Heart right ventricle (tissue), 16 donors: ENCODE data around the gene HABP2. TPM values are rescaled to one million over a fixed set of nuclear protein-coding genes. Genes with fewer than 3 reads are reported as not detected.
A peak's percentile ranks its signal among the peaks of the same experiment; 100 is the strongest.

Experiments
- ATAC-seq, 8 donors: fragments of 200-7000 bp; cut with Tn5 transposase; one replicate each; pipeline ENCODE4 v1.9.1; 2020; ENCODE audit warnings: mild to moderate bottlenecking in 8 of 8, moderate library complexity in 8 of 8, moderate number of reproducible peaks in 1 of 8
- DNase-seq, 2 donors: peaks; one replicate each; pipeline ENCODE4 v3.0.0-alpha.2; 2020
- H3K27ac ChIP-seq, 10 donors: fragments of 200-600 bp; sonication (generic) in 2 of 10; one replicate each; pipeline versions ENCODE4 v1.5.0 to v1.8.0; 2020 to 2022; ENCODE audit warnings: mild to moderate bottlenecking in 3 of 10
- H3K27me3 ChIP-seq, 7 donors: fragments of 200-600 bp; one replicate each; pipeline ENCODE4 v1.8.0; 2021 to 2022; ENCODE audit warnings: mild to moderate bottlenecking in 2 of 7
- H3K36me3 ChIP-seq, 9 donors: fragments of 200-600 bp; sonication (generic) in 1 of 9; one replicate each; pipeline versions ENCODE4 v1.5.0 to v1.8.0; 2020 to 2022; ENCODE audit warnings: mild to moderate bottlenecking in 2 of 9
- H3K4me1 ChIP-seq, 9 donors: fragments of 200-600 bp; sonication (generic) in 1 of 9; one replicate each; pipeline versions ENCODE4 v1.5.0 to v1.8.0; 2020 to 2022; ENCODE audit warnings: mild to moderate bottlenecking in 4 of 9
- H3K4me3 ChIP-seq, 10 donors: fragments of 200-600 bp; sonication (generic) in 2 of 10; one replicate each; pipeline versions ENCODE4 v1.5.0 to v1.8.0; 2020 to 2022; ENCODE audit warnings: mild to moderate bottlenecking in 7 of 10, moderate library complexity in 2 of 10
- H3K9me3 ChIP-seq, 11 donors: fragments of 200-600 bp in 10 of 11; sonication (generic) in 2 of 11; one replicate each; pipeline versions ENCODE4 v1.5.0 to v1.8.0; 2013 to 2022; ENCODE audit warnings: mild to moderate bottlenecking in 2 of 11, control low read depth in 1 of 11, moderate library complexity in 1 of 11
- CTCF ChIP-seq, 9 donors: fragments of 200-600 bp; sonication (generic) in 2 of 9; IDR thresholded peaks; one replicate each; pipeline versions ENCODE4 v1.5.0 to v1.8.0; 2021 to 2022; ENCODE audit warnings: antibody characterized with exemption in 9 of 9, mild to moderate bottlenecking in 5 of 9, moderate library complexity in 1 of 9
- WGBS, 2 donors: extraction: QIAGEN DNeasy Blood & Tissue Kit; methylation state at CpG; one replicate each; pipeline ENCODE4 v1.1.7; 2013; ENCODE audit warnings: inconsistent platforms in 1 of 2; 5-methylcytosine and 5-hydroxymethylcytosine counted together
- intact Hi-C, 10 donors: fragments of 100-400 bp; cut with DNase I; formaldehyde crosslinking; loops; one replicate each; pipeline versions ENCODE4 v1.11.1 to v1.14.2; 2022
- polyA plus RNA-seq, 2 donors: library from polyadenylated mRNA; stranded (reverse); fragments of 200-250 nt; gene quantifications; one replicate each; pipeline ENCODE4 v1.2.3, GENCODE V29; 2013
- total RNA-seq, 10 donors: library from RNA; stranded (reverse); fragmentation: NEBNext Ultra II Directional in 3 of 10; extraction: Animal tissue kit (Norgen Biotek cat#: 25700) in 3 of 10; gene quantifications; one replicate each; pipeline versions ENCODE4 v1.2.1 to v1.2.4, GENCODE V29; 2021 to 2023
- donor health status: Arrhythmogenic right ventricular cardiomyopathy.
- donor health status: ischemic (EF 13 %, LVEDD 7.1; RV severe dilation, severe dysfunction).
- donor health status: healthy with polysubstance abuse.
- donor health status: DM: no; HTN: yes; CAD: no.
- donor health status: DM: no; HTN: no; CAD: no.
- donor health status: ischemic (EF 25% LVEDD 6.9; RV normal size, moderate dysfunction).
- donor health status: ischemic (EF 25% LVEDD 5.7; RV mildly dilated, moderate dysfunction).
- donor health status: healthy.
- donor health status: DM: yes; HTN: yes; CAD: no.
- donor health status: Ischemic cardiomyopathy.
- donor health status: ischemic (EF 35%, LVEDD 5.7; RV mildly dilated, moderate dysfunction).
- donor health status: nonischemic (EF 11% LVEDD 7.7; RV severe dilation, severe dysfunction).
- donor health status: DM: yes; HTN: yes; CAD: no.
- donor health status: PGD.
- donor health status: ischemic (EF 29% LVEDD 5.4; RV normal size, mild dysfunction).
- donor health status: nonischemic (EF 23%, LVEDD 6.1; RV moderate dilation, normal function).

Gene HABP2
- total and polyA plus RNA-seq, 12 donors: 0.12 to 0.51 TPM; not detected in 10

DNA sequence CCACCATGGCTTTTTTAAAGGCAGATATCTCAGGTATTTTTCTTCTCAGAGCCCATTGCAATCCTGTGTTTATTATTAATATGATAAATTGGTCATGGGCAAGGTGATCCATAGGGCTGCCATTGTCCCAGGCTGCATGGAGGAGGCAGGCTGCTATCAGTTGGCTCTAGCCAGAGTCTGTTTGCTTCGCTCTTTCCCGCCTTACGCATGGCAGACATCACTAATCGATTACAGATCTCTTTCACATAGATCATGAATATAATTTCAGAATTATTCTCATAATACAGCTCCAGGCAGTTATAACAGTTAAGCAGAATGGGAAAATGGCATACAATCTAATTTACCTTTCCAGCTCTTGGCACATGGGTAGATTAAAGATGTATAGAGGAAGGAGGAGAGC lies 30.4 kb upstream of the HABP2 start:
- H3K9me3 ChIP-seq: no peaks in the 10 kb centered on the region
- DNase-seq (no peak), ATAC-seq (no peak)
- 90 to 93% methylated on average over 4 of the region's 4 CpGs for whole genome bisulfite sequencing, 2 donors
- no peak overlapping the region for H3K4me3 ChIP-seq
- H3K36me3 ChIP-seq: no peaks in the 10 kb centered on the region
- H3K27ac ChIP-seq: peak overlapping the region in 1 of 10 donors; percentile 21
- TF ChIP-seq CTCF (IDR thresholded peaks at IDR 0.05): no peak
- H3K27me3 ChIP-seq: peaks cover 0 to 4% (median 0%) of the 10 kb centered on the region in 7 donors
- peaks cover 0 to 14% (median 5%) of the 10 kb centered on the region in 9 donors for H3K4me1 ChIP-seq
- intact Hi-C loops: loop anchor here in 2 of 10 donors (10.0 kb wide), 2 partner anchors 138 to 398 kb away; no protein-coding TSS in a partner anchor

GRCh38 chr10:113523071-113523470 lies 29.8 kb upstream of the HABP2 start:
- H3K4me1 ChIP-seq: peaks cover 0 to 14% (median 5%) of the 10 kb centered on the region in 9 donors
- 61 to 65% methylated on average over 5 of the region's 5 CpGs for WGBS, 2 donors
- peak overlapping the region in 3 of 10 donors; percentile 16 to 58 (median 21) for H3K27ac ChIP-seq
- TF ChIP-seq CTCF (IDR thresholded peaks at IDR 0.05): no peak
- intact Hi-C loops: loop anchor here in 2 of 10 donors (10.0 kb wide), 2 partner anchors 138 to 398 kb away; no protein-coding TSS in a partner anchor
- H3K36me3 ChIP-seq: no peaks in the 10 kb centered on the region
- peaks cover 0 to 4% (median 0%) of the 10 kb centered on the region in 7 donors for H3K27me3 ChIP-seq
- H3K4me3 ChIP-seq: no peak overlapping the region
- ATAC-seq (peak in 1 of 8 donors; percentile 25), DNase-seq (no peak)
- no peaks in the 10 kb centered on the region for H3K9me3 ChIP-seq

GRCh38 chr10:113523628-113524027 lies 29.2 kb upstream of the HABP2 start:
- Histone ChIP-seq H3K4me3 (no peak overlapping the region), H3K4me1 (peaks cover 0 to 14% (median 5%) of the 10 kb centered on the region in 9 donors), H3K36me3 (no peaks in the 10 kb centered on the region), H3K9me3 (no peaks in the 10 kb centered on the region), H3K27me3 (peaks cover 0 to 5% (median 0%) of the 10 kb centered on the region in 7 donors), H3K27ac (peak overlapping the region in 1 of 10 donors; percentile 16)
- ATAC-seq: peak in 1 of 8 donors; percentile 8
- TF ChIP-seq CTCF (IDR thresholded peaks at IDR 0.05): no peak
- WGBS, 2 donors: 55 to 82% methylated on average over 1 of the region's 1 CpG
- intact Hi-C loops: loop anchor here in 2 of 10 donors (10.0 kb wide), 2 partner anchors 139 to 399 kb away; no protein-coding TSS in a partner anchor
- DNase-seq: no peak

DNA sequence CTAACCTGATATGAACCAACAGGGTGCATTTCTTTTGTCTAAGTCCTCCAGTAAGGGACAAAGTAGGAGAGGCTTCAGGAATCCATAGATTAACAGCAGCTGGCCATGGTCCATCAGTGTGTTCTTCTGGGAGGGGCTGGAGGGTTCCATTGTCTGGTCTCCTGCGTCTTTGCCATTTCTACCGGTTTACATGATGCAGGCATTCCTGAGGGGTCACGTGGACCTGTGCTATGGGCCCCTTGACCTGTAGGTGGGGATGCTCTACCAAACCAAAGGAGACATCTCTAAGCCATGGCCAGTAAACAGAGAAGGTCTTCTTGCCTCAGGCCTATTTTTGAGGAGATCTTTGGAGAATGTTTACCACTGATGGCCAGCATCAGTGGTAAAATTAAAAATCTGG lies 28.7 kb upstream of the HABP2 start:
- Histone ChIP-seq H3K9me3 (no peaks in the 10 kb centered on the region), H3K36me3 (no peaks in the 10 kb centered on the region), H3K27me3 (peaks cover 0 to 5% (median 0%) of the 10 kb centered on the region in 7 donors), H3K4me3 (no peak overlapping the region), H3K27ac (no peak overlapping the region), H3K4me1 (peaks cover 0 to 14% (median 5%) of the 10 kb centered on the region in 9 donors)
- ATAC-seq: no peak
- no peak for TF ChIP-seq CTCF (IDR thresholded peaks at IDR 0.05)
- no peak for DNase-seq
- 50 to 53% methylated on average over 3 of the region's 3 CpGs for WGBS, 2 donors
- intact Hi-C loops: loop anchor here in 2 of 10 donors (10.0 kb wide), 2 partner anchors 139 to 399 kb away; no protein-coding TSS in a partner anchor
